ENCODE data around the gene MEGF10.

The MEGF10 gene

GRCh38 chr5:127326976-127327755, 36.6 kb downstream of the MEGF10 start:
- no peak for DNase-seq (ENCODE audit: low read depth in 2 of 2)

GRCh38 chr5:127330116-127330515, 39.5 kb downstream of the MEGF10 start:
- no peak for DNase-seq (ENCODE audit: low read depth in 2 of 2)

GRCh38 chr5:127331890-127332649, 41.5 kb downstream of the MEGF10 start:
- DNase-seq (ENCODE audit: low read depth in 2 of 2) = no peak

- no peak for DNase-seq (ENCODE audit: low read depth in 2 of 2)
Measured at GRCh38 chr5:127333483-127333882, 42.9 kb downstream of the MEGF10 start.

GRCh38 chr5:127335381-127335780, 44.8 kb downstream of the MEGF10 start:
- DNase-seq (ENCODE audit: low read depth in 2 of 2) = no peak

- no peak for DNase-seq (ENCODE audit: low read depth in 2 of 2)
Measured at GRCh38 chr5:127337876-127338275, 47.3 kb downstream of the MEGF10 start.

- no peak for DNase-seq (ENCODE audit: low read depth in 2 of 2)
Measured at GRCh38 chr5:127338501-127338900, 47.9 kb downstream of the MEGF10 start.

- no peak for DNase-seq (ENCODE audit: low read depth in 2 of 2)
Measured at GRCh38 chr5:127340606-127341005, 50.0 kb downstream of the MEGF10 start.

GRCh38 chr5:127342364-127342763, 51.8 kb downstream of the MEGF10 start:
- DNase-seq (ENCODE audit: low read depth in 2 of 2) = no peak

GRCh38 chr5:127343313-127343712, 52.7 kb downstream of the MEGF10 start:
- DNase-seq (ENCODE audit: low read depth in 2 of 2) = no peak

GRCh38 chr5:127343866-127344265, 53.3 kb downstream of the MEGF10 start:
- DNase-seq (ENCODE audit: low read depth in 2 of 2) = no peak

- DNase-seq (ENCODE audit: low read depth in 2 of 2) = no peak
Measured at GRCh38 chr5:127344931-127345330, 54.3 kb downstream of the MEGF10 start.

GRCh38 chr5:127351418-127351817, 60.8 kb downstream of the MEGF10 start:
- no peak for DNase-seq (ENCODE audit: low read depth in 2 of 2)

- DNase-seq (ENCODE audit: low read depth in 2 of 2) = no peak
Measured at GRCh38 chr5:127352068-127352467, 61.5 kb downstream of the MEGF10 start.

GRCh38 chr5:127353327-127353726, 62.7 kb downstream of the MEGF10 start:
- DNase-seq (ENCODE audit: low read depth in 2 of 2) = no peak

- no peak for DNase-seq (ENCODE audit: low read depth in 2 of 2)
Measured at GRCh38 chr5:127353796-127354195, 63.2 kb downstream of the MEGF10 start.

- DNase-seq (ENCODE audit: low read depth in 2 of 2) = no peak
Measured at GRCh38 chr5:127355337-127355736, 64.7 kb downstream of the MEGF10 start.

GRCh38 chr5:127358284-127358683, 67.7 kb downstream of the MEGF10 start:
- no peak for DNase-seq (ENCODE audit: low read depth in 2 of 2)

GRCh38 chr5:127358740-127359139, 68.1 kb downstream of the MEGF10 start:
- DNase-seq (ENCODE audit: low read depth in 2 of 2) = no peak

GRCh38 chr5:127359502-127359901, 68.9 kb downstream of the MEGF10 start:
- DNase-seq (ENCODE audit: low read depth in 2 of 2) = no peak

GRCh38 chr5:127363403-127363802, 72.8 kb downstream of the MEGF10 start:
- DNase-seq (ENCODE audit: low read depth in 2 of 2) = no peak

GRCh38 chr5:127367029-127367428, 76.4 kb downstream of the MEGF10 start:
- DNase-seq (ENCODE audit: low read depth in 2 of 2) = no peak

GRCh38 chr5:127367946-127368465, 77.4 kb downstream of the MEGF10 start:
- DNase-seq (ENCODE audit: low read depth in 2 of 2) = no peak
